Measurements from ENCODE around the gene UQCC3. TPM values are rescaled to one million over a fixed set of nuclear protein-coding genes. Genes with fewer than 3 reads are reported as not detected.

UQCC3 gene
- total RNA-seq, 4 donors from 2014 or later, result 7.5 to 12.0 (median 10.3) TPM

DNA sequence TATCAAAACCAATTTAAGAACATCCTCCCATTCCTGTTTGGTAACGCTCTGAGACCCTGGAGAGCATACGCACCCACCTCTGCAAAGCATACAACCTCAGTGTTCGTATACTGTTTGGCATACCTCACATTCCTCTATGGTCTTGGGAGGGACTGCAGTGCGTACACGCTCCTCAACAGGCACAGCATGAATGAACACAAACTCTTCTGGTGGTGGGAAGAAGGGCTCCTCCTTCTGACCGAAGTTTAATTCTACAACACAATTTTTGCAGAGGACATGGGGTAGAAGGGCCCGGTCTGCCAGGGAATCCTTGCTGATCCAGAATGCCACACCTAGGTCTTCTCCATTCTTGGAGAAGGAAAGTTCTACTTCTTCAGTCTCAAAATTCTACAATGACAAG, 50.5 kb downstream of the UQCC3 start:
- TF ChIP-seq, protein P1, sequence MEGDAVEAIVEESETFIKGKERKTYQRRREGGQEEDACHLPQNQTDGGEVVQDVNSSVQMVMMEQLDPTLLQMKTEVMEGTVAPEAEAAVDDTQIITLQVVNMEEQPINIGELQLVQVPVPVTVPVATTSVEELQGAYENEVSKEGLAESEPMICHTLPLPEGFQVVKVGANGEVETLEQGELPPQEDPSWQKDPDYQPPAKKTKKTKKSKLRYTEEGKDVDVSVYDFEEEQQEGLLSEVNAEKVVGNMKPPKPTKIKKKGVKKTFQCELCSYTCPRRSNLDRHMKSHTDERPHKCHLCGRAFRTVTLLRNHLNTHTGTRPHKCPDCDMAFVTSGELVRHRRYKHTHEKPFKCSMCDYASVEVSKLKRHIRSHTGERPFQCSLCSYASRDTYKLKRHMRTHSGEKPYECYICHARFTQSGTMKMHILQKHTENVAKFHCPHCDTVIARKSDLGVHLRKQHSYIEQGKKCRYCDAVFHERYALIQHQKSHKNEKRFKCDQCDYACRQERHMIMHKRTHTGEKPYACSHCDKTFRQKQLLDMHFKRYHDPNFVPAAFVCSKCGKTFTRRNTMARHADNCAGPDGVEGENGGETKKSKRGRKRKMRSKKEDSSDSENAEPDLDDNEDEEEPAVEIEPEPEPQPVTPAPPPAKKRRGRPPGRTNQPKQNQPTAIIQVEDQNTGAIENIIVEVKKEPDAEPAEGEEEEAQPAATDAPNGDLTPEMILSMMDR (IDR thresholded peaks at IDR 0.05), result no peak
- TF ChIP-seq POLR2A (IDR thresholded peaks at IDR 0.05), result no peak
- 66 to 67% methylated on average over 7 of the region's 7 CpGs for WGBS, 2 donors
- no peak overlapping the region for H3K4me3 ChIP-seq (ENCODE audit: low read depth, poor library complexity, severe bottlenecking)
- intact Hi-C loops (cut with DNase I; ENCODE audit: low total_unique reads), result no loop called here
- DNase-seq (ENCODE audit: low spot score in 2 of 2), result no peak

Other genes starting within 250 kb of the UQCC3 start
- gene AHNAK, start 124.9 kb upstream of the UQCC3 start, total RNA-seq, result 1,000 to 10,000 TPM; 1,345 to 1,611 (median 1,532) TPM
- 1,000 to 10,000 TPM; 2,343 to 3,224 (median 2,571) TPM for gene EEF1G, start 97.8 kb upstream of the UQCC3 start, total RNA-seq
- gene TUT1, start 80.2 kb upstream of the UQCC3 start, total RNA-seq, result 10 to 100 TPM; 11.0 to 29.8 (median 15.8) TPM
- gene MTA2, start 69.8 kb upstream of the UQCC3 start, total RNA-seq, result 100 to 1,000 TPM in 2 of 4 donors, 10 to 100 TPM in 2; 91.3 to 139 (median 98.3) TPM
- 10 to 100 TPM; 39.5 to 61.0 (median 42.9) TPM for gene EML3, start 58.9 kb upstream of the UQCC3 start, total RNA-seq
- gene ROM1, start 58.4 kb upstream of the UQCC3 start, total RNA-seq, result 1 to 10 TPM; 4.0 to 7.6 (median 6.5) TPM
- 10 to 100 TPM; 29.7 to 51.8 (median 35.2) TPM for gene B3GAT3, start 49.7 kb upstream of the UQCC3 start, total RNA-seq
- gene GANAB, start 25.1 kb upstream of the UQCC3 start, total RNA-seq, result 100 to 1,000 TPM in 1 of 4 donors, 10 to 100 TPM in 3; 72.0 to 118 (median 91.4) TPM
- gene INTS5, start 18.4 kb upstream of the UQCC3 start, total RNA-seq, result 10 to 100 TPM; 28.5 to 32.7 (median 30.2) TPM
- 10 to 100 TPM; 21.3 to 58.4 (median 31.4) TPM for gene C11orf98, start 6.5 kb upstream of the UQCC3 start, total RNA-seq
- 10 to 100 TPM in 1 of 4 donors, 1 to 10 TPM in 3; 2.9 to 14.8 (median 7.7) TPM for gene CSKMT, start 6.4 kb upstream of the UQCC3 start, total RNA-seq
- 1 to 10 TPM; 2.5 to 4.6 (median 3.1) TPM for gene LBHD1, start 594 bp downstream of the UQCC3 start, total RNA-seq
- gene UBXN1, start 7.4 kb downstream of the UQCC3 start, total RNA-seq, result 100 to 1,000 TPM; 194 to 275 (median 235) TPM
- 10 to 100 TPM in 2 of 4 donors, 1 to 10 TPM in 2; 7.3 to 11.6 (median 9.9) TPM for gene LRRN4CL, start 17.9 kb downstream of the UQCC3 start, total RNA-seq
- gene BSCL2, start 35.8 kb downstream of the UQCC3 start, total RNA-seq, result 10 to 100 TPM; 25.4 to 68.2 (median 45.1) TPM
- gene GNG3, start 36.0 kb downstream of the UQCC3 start, total RNA-seq, result not detected
- gene HNRNPUL2, start 55.8 kb downstream of the UQCC3 start, total RNA-seq, result 10 to 100 TPM; 19.9 to 30.8 (median 24.3) TPM
- 10 to 100 TPM; 23.7 to 44.7 (median 33.9) TPM for gene TTC9C, start 56.8 kb downstream of the UQCC3 start, total RNA-seq
- gene ZBTB3, start 82.5 kb downstream of the UQCC3 start, total RNA-seq, result 10 to 100 TPM; 13.4 to 35.4 (median 19.0) TPM
- 10 to 100 TPM; 51.5 to 71.0 (median 57.2) TPM for gene POLR2G, start 89.9 kb downstream of the UQCC3 start, total RNA-seq
- 10 to 100 TPM; 21.0 to 79.2 (median 38.2) TPM for gene TAF6L, start 99.7 kb downstream of the UQCC3 start, total RNA-seq
- 10 to 100 TPM; 62.9 to 82.6 (median 81.0) TPM for gene TMEM179B, start 115.7 kb downstream of the UQCC3 start, total RNA-seq
- gene TMEM223, start 120.3 kb downstream of the UQCC3 start, total RNA-seq, result 10 to 100 TPM; 12.9 to 41.4 (median 21.0) TPM
- 100 to 1,000 TPM in 1 of 4 donors, 10 to 100 TPM in 3; 56.6 to 114 (median 79.6) TPM for gene NXF1, start 133.8 kb downstream of the UQCC3 start, total RNA-seq
- gene STX5, start 160.4 kb downstream of the UQCC3 start, total RNA-seq, result 10 to 100 TPM; 30.0 to 47.4 (median 38.4) TPM
- not detected for gene TEX54, start 161.2 kb downstream of the UQCC3 start, total RNA-seq
- gene WDR74, start 167.9 kb downstream of the UQCC3 start, total RNA-seq, result 10 to 100 TPM; 49.7 to 93.8 (median 64.3) TPM
- 100 to 1,000 TPM; 175 to 190 (median 187) TPM for gene SLC3A2, start 209.2 kb downstream of the UQCC3 start, total RNA-seq
- gene CHRM1, start 249.7 kb downstream of the UQCC3 start, total RNA-seq, result 1 to 10 TPM; 1.5 to 7.6 (median 4.5) TPM